Osteocyte (in vitro differentiated cells): ENCODE results near the gene MISP. TPM values are rescaled to one million over a fixed set of nuclear protein-coding genes. Genes with fewer than 3 reads are reported as not detected.

Experiments used
- DNase-seq: peaks from one replicate; pipeline ENCODE4 v3.0.0; 2021; ENCODE audit warnings: mixed read lengths; ENCODE audit not compliant: unreplicated experiment; ENCODE audit errors: extremely low spot score
- H3K27ac Mint-ChIP-seq: one replicate; pipeline ENCODE4 v1.8.0; 2021; ENCODE audit warnings: mild to moderate bottlenecking, mixed read lengths; ENCODE audit not compliant: unreplicated experiment
- H3K27me3 Mint-ChIP-seq: one replicate; pipeline ENCODE4 v1.8.0; 2021; ENCODE audit warnings: mixed read lengths; ENCODE audit not compliant: unreplicated experiment
- H3K36me3 Mint-ChIP-seq: one replicate; pipeline ENCODE4 v1.8.0; 2021; ENCODE audit warnings: mixed read lengths; ENCODE audit not compliant: unreplicated experiment
- H3K4me1 Mint-ChIP-seq: one replicate; pipeline ENCODE4 v1.8.0; 2021; ENCODE audit warnings: mixed read lengths; ENCODE audit not compliant: unreplicated experiment
- H3K4me3 Mint-ChIP-seq: one replicate; pipeline ENCODE4 v1.8.0; 2021; ENCODE audit warnings: mild to moderate bottlenecking, moderate library complexity, mixed read lengths; ENCODE audit not compliant: unreplicated experiment
- H3K9me3 Mint-ChIP-seq: one replicate; pipeline ENCODE4 v1.8.0; 2021; ENCODE audit warnings: mixed read lengths; ENCODE audit not compliant: unreplicated experiment
- CTCF ChIP-seq: fragments of 200-600 bp; sonication (generic); IDR thresholded peaks from 2 replicates; pipeline ENCODE4 v1.5.0; 2021; ENCODE audit warnings: antibody characterized with exemption, mild to moderate bottlenecking, moderate library complexity
- total RNA-seq: library from RNA; stranded (reverse); gene quantifications from 2 replicates; pipeline ENCODE4 v1.2.1, GENCODE V29; 2021

MISP gene
- total RNA-seq, 1 donor from 2014 or later: 1.3 TPM

DNA sequence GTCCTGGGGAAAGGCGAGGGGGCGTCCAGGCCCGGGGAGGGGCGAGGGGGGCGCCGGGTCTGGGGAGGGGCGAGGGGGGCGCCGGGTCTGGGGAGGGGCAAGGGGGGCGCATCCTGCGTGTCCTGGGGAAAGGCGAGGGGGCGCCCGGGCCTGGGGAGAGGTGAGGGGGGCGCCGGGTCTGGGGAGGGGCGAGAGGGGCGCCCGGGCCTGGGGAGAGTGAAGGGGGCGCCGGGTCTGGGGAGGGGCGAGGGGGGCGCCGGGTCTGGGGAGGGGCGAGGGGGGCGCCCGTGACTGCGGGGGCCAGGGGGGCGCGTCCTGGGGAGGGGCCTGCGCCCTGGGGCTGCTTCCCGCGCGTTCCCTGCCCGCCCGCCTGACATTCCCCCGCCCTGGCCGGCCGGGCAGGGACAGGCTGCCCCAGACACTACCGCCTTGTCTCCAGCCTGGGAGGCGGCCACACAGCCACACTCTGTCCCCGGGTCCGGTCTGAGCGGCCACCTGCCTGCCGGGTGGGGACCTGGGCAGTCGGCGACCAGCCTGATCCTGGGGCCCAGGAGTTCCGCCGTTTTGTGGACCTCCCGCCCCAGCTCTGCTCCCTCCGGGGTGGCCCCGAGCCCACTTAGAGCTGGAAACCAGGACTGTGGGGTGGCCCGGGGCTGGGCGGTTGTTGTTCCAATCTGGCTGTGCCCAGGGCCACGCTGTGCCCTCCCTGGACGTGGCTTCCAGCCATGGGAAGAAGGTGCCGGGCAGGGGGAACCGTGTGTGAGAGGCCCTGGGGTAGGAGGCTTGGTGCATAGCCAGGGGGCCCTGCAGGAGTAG lies 30.4 kb upstream of the MISP start:
- DNase-seq: no peak
- no peak for TF ChIP-seq CTCF
- H3K27ac Mint-ChIP-seq: peak overlapping the region; percentile 63
- no peaks in the 10 kb centered on the region for H3K27me3 Mint-ChIP-seq
- peaks cover under 1% of the 10 kb centered on the region for H3K9me3 Mint-ChIP-seq
- H3K4me1 Mint-ChIP-seq: peaks cover 28% of the 10 kb centered on the region
- peaks cover 5% of the 10 kb centered on the region for H3K36me3 Mint-ChIP-seq
- no peak overlapping the region for H3K4me3 Mint-ChIP-seq

- Mint-ChIP-seq H3K4me1 (peaks cover 36% of the 10 kb centered on the region), H3K4me3 (no peak overlapping the region), H3K27ac (peak overlapping the region; percentile 62), H3K27me3 (no peaks in the 10 kb centered on the region), H3K9me3 (no peaks in the 10 kb centered on the region), H3K36me3 (peaks cover 7% of the 10 kb centered on the region)
- TF ChIP-seq CTCF: no peak
- no peak for DNase-seq
Observed at GRCh38 chr19:722553-723101, 28.3 kb upstream of the MISP start.

DNA sequence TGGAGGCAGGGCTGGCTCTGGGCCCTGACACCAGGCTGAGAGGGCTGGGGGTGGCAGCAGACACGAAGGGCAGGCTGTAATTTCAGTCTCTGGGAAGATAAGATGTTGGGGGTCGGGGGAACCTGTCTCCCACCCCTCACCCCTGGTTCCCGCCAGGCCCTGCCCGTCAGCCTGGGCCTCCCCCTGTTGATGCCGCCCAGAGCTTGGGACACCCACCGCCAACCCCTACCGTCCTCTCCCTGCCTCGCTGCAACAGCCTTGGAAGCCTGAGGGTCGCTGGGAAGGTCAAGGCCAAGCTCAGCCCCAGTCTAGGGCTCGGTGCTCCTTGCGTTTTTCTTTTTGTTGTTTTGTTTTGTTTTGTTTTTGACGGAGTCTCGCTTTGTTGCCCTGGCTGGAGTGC lies 27.7 kb upstream of the MISP start:
- TF ChIP-seq CTCF: no peak
- Mint-ChIP-seq H3K27ac (peak overlapping the region; percentile 62), H3K36me3 (peaks cover 7% of the 10 kb centered on the region), H3K9me3 (no peaks in the 10 kb centered on the region), H3K27me3 (no peaks in the 10 kb centered on the region), H3K4me3 (no peak overlapping the region), H3K4me1 (peaks cover 37% of the 10 kb centered on the region)
- no peak for DNase-seq

GRCh38 chr19:723714-724113 lies 27.2 kb upstream of the MISP start:
- Mint-ChIP-seq H3K4me1 (peaks cover 33% of the 10 kb centered on the region), H3K36me3 (peaks cover 5% of the 10 kb centered on the region), H3K27ac (no peak overlapping the region), H3K9me3 (no peaks in the 10 kb centered on the region), H3K4me3 (no peak overlapping the region), H3K27me3 (no peaks in the 10 kb centered on the region)
- no peak for DNase-seq
- no peak for TF ChIP-seq CTCF

- H3K27ac Mint-ChIP-seq: no peak overlapping the region
Observed at GRCh38 chr19:725461-726089, 25.3 kb upstream of the MISP start.

More at GRCh38 chr19:725461-726089, 25.3 kb upstream of the MISP start:
- Mint-ChIP-seq H3K36me3 (peaks cover 9% of the 10 kb centered on the region), H3K9me3 (no peaks in the 10 kb centered on the region), H3K4me1 (peaks cover 33% of the 10 kb centered on the region), H3K4me3 (no peak overlapping the region), H3K27me3 (no peaks in the 10 kb centered on the region)
- TF ChIP-seq CTCF: no peak
- DNase-seq: no peak
